CD4-positive, alpha-beta T cell treated with Interleukin-15 for 4 hours (primary cell): Measurements from ENCODE around the gene ZC3HAV1.
A peak's percentile ranks its signal among the peaks of the same experiment; 100 is the strongest.

Source experiments
- DNase-seq: peaks from one replicate; pipeline ENCODE4 v3.0.0-alpha.2; 2020; ENCODE audit warnings: low spot score

Gene ZC3HAV1

GRCh38 chr7:139016931-139017511, 92.5 kb downstream of the ZC3HAV1 start:
- DNase-seq: peak; percentile 69

DNA sequence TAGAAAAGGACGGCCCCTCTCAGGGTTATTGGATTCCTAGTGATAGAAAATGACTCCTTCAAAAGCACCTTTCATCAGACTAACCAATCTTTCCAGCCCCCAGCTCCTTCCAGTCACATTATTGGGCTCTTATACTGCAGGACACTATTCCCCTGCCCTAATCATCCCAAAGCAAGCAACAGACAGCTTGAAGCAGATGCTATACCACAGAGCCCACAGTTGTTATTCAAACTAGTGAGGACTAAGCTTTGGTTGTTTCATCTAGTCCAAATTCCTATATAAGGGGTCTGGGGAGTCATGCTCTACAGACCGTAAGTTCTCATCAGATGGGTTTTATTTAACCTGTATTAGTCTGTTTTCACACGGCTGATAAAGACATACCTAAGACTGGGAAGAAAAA, 98.1 kb downstream of the ZC3HAV1 start:
- DNase-seq: no peak

- DNase-seq: no peak
Measured at GRCh38 chr7:139004321-139005090, 105.0 kb downstream of the ZC3HAV1 start.

DNA sequence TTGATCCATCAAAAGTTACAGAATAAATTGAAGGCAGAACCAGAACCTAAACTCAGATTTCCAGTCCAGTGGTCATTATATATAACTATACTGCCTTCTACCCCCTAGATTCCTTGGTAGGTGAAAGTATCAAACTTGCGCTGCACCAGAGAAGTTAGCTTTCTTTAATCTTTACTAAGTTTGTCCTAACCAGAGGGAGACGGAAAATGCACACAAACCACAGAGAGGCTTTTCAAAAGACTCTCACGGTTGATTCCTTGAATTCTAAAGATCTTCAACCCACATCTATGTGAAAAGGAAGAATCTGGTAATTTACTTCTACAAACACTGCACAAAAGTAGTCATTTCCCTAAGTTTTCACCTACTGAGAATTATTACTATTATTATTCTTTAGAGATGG, 110.1 kb downstream of the ZC3HAV1 start:
- no peak for DNase-seq
